GM12891 (cell line): Measurements from ENCODE around the gene ROCK1.

Source experiments
- POLR2A ChIP-seq: IDR thresholded peaks from 2 replicates; pipeline ENCODE4 v1.6.1; 2011; ENCODE audit warnings: low read depth, low read length, control low read depth
- POLR2AphosphoS5 ChIP-seq: IDR thresholded peaks from 2 replicates; pipeline ENCODE4 v1.6.1; 2011; ENCODE audit warnings: low read depth, low read length, control low read depth
- SPI1 ChIP-seq: IDR thresholded peaks from 2 replicates; pipeline ENCODE4 v1.6.1; 2011; ENCODE audit warnings: low read depth, low read length, control low read depth
- TAF1 ChIP-seq: IDR thresholded peaks from 2 replicates; pipeline ENCODE4 v1.6.1; 2011; ENCODE audit warnings: low read depth, low read length, control low read depth

GRCh38 chr18:21115519-21116411 is 4.2 kb upstream of the ROCK1 start:
- TF ChIP-seq POLR2A (no peak), POLR2AphosphoS5 (no peak), SPI1 (no peak), TAF1 (no peak)
